IPS-18a (cell line): ENCODE results near the gene TBPL2.

Experiments
- H3K27ac ChIP-seq: one replicate; pipeline ENCODE4 v1.5.1; 2013; ENCODE audit warnings: low read length
- H3K27me3 ChIP-seq: one replicate; pipeline ENCODE4 v1.6.1; 2013; ENCODE audit warnings: mild to moderate bottlenecking, low read length; ENCODE audit not compliant: control insufficient read depth, insufficient read depth
- H3K36me3 ChIP-seq: one replicate; pipeline ENCODE4 v1.6.1; 2013; ENCODE audit warnings: low read depth, low read length; ENCODE audit not compliant: control insufficient read depth
- H3K4me1 ChIP-seq: one replicate; pipeline ENCODE4 v1.6.1; 2013; ENCODE audit warnings: low read depth, low read length; ENCODE audit not compliant: control insufficient read depth
- H3K4me3 ChIP-seq: one replicate; pipeline ENCODE4 v1.5.1; 2013; ENCODE audit warnings: low read length
- H3K9ac ChIP-seq: one replicate; pipeline ENCODE4 v1.6.1; 2013; ENCODE audit warnings: mild to moderate bottlenecking, low read length, moderate library complexity
- H3K9me3 ChIP-seq: one replicate; pipeline ENCODE4 v1.6.1; 2013; ENCODE audit warnings: low read depth, low read length; ENCODE audit not compliant: control insufficient read depth

Gene TBPL2

DNA sequence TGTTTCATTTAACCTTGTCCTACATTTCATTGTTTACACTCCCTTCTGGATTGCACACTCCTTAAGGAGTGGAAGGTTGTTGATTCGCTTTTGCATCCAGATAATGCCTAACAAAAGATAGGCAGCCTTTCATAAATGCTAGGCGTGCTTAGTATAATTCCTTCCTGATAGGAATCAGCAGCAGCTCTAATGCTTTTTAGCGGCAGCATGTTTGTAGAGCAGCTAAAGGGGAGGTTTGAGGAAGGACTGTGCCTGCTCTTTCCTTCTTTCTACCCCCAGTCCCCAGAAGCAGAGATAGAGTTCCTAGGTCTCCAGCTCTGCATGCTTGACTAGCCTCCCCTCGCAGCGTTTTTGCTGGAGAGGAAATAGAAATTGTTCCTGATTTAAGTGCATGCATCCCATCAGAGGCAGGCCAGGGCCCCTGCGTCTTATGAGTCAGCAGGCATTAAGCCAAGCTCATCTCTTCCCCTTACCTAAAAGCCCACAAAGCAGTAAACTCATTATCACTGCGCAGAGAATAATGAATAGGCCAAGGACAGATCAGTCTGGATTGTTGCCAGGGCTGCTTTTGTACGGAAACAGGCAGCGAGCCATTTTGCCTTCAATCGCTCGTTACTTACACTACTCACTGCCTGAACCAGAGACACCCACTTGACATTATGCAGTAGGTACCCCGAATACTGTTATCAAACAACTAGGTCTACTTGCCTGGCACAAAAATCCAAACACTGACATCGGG lies 14.0 kb upstream of the TBPL2 start:
- Histone ChIP-seq H3K9me3 (no peaks in the 10 kb centered on the region), H3K4me1 (no peaks in the 10 kb centered on the region), H3K36me3 (no peaks in the 10 kb centered on the region), H3K9ac (no peak overlapping the region), H3K27ac (no peak overlapping the region), H3K27me3 (no peaks in the 10 kb centered on the region), H3K4me3 (no peak overlapping the region)

DNA sequence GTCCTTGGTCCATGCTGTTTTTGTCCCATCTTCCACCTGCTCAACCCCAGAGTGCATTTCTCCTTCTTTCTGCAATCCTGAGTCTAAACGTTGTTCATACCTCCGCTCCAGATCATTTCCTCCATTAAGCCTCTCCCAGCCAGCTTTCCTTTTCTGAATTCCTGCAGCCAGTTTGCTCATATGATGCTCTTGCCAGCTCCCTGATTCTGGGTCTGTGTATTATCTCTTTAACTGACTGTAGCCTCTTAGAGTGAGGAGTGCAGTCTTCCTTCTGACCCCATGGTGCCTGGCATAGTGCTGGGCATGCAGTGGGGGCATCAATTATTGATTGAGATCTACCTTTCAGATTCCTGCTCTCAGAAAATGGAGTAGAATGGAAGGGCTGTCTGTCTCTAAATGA lies 11.5 kb upstream of the TBPL2 start:
- no peak overlapping the region for H3K9ac ChIP-seq
- H3K27ac ChIP-seq = no peak overlapping the region
- H3K36me3 ChIP-seq = no peaks in the 10 kb centered on the region
- H3K4me3 ChIP-seq = no peak overlapping the region
- H3K9me3 ChIP-seq = no peaks in the 10 kb centered on the region
- no peaks in the 10 kb centered on the region for H3K4me1 ChIP-seq
- H3K27me3 ChIP-seq = no peaks in the 10 kb centered on the region

DNA sequence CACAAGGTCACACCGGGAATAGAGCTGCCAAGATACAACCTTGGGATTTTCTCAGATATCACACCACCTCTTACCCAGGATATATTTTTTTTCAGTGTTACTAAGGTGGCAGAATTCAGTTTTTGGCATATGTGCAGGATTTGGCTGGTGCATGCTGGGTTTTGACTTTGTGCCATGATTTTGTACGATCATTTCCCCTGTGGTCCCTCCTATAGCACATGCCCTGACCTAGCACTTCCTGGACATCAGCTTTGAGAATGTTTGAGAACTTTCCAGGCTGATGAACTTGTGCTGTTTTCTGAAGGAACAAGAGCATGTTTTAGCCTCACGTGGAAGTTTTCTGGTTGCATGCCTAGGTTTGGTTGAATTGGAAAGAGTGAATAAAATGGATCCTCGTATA lies 11.0 kb upstream of the TBPL2 start:
- Histone ChIP-seq H3K27ac (no peak overlapping the region), H3K4me1 (no peaks in the 10 kb centered on the region), H3K9ac (no peak overlapping the region), H3K36me3 (no peaks in the 10 kb centered on the region), H3K9me3 (no peaks in the 10 kb centered on the region), H3K27me3 (no peaks in the 10 kb centered on the region), H3K4me3 (no peak overlapping the region)

DNA sequence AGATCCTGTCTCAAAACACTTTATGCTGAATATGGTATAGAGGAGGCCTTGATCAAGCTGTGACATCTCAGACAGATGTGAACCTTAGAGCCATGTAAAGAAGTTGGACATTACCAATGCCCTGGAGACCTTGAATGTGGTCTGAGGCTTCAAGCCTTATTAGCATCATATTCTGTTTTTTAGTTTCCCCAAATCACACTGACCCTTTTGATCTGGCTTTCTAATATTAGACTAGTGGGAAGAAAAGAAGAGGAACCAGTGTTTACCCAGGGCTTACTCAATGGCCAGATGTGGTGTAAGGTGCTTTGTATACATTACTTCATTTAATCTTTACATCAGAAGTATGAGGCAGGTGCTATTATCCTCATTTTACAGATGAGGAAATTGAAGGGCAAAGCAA lies 10.6 kb upstream of the TBPL2 start:
- Histone ChIP-seq H3K9ac (no peak overlapping the region), H3K4me3 (no peak overlapping the region), H3K36me3 (no peaks in the 10 kb centered on the region), H3K27me3 (no peaks in the 10 kb centered on the region), H3K4me1 (no peaks in the 10 kb centered on the region), H3K9me3 (no peaks in the 10 kb centered on the region), H3K27ac (no peak overlapping the region)

DNA sequence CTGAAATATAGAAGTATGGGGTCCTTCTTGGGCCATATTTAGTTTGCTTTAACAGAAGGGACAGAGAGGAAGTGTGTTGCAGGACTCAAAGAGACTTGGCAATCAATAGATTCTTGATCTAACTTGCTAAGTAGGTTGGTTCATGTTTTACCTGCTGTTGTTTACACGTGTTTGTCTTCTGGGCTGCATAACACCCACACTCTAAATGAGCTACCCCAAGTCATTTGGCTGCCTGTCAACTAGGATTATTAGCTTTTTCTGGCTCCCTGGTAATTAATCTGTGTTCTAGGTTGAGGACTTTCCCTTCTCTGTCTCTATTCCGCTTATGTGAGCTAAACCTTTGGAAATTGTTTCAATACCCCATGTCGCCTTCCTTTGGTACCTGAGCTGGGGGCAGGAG lies 10.1 kb upstream of the TBPL2 start:
- Histone ChIP-seq H3K27me3 (no peaks in the 10 kb centered on the region), H3K4me3 (no peak overlapping the region), H3K4me1 (no peaks in the 10 kb centered on the region), H3K36me3 (no peaks in the 10 kb centered on the region), H3K9me3 (no peaks in the 10 kb centered on the region), H3K27ac (no peak overlapping the region), H3K9ac (no peak overlapping the region)

DNA sequence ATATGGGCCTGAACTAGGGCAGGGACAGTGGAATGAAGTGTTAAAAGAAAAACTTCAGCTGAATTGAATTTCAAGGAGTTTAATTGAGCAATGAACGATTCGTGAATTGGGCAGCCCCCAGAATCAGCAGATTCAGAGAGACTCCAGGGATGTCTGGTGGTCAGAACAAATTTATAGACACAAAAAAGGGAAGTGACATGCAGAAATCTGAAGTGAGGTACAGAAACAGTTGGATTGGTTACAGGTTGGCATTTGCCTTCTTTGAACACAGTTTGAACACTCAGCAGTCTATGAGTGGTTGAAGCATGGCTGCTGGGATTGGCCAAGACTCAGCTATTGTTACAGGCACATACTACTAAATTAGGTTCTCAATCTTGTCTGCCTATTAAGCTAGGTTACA lies 9.7 kb upstream of the TBPL2 start:
- Histone ChIP-seq H3K36me3 (no peaks in the 10 kb centered on the region), H3K4me3 (no peak overlapping the region), H3K9ac (no peak overlapping the region), H3K27ac (no peak overlapping the region), H3K9me3 (no peaks in the 10 kb centered on the region), H3K27me3 (no peaks in the 10 kb centered on the region), H3K4me1 (no peaks in the 10 kb centered on the region)

DNA sequence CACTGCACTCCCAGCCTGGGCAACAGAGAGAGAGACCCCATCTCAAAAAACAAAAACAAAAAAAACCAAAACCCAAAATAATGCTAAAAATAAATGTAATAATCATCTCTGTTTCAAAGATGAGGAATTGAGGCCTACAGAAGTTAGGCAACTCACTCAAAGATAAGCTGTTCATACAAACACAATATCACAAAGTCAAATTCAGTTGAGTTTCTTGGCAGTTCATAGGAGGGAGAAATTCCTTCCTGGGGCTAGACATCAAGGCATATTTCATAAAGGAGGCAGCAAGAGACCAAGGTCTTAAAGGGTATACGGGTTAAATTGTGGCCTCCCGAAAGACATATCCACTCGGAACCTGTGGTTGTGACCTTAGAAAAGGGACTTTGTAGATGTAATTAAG lies 8.7 kb upstream of the TBPL2 start:
- no peaks in the 10 kb centered on the region for H3K9me3 ChIP-seq
- H3K36me3 ChIP-seq = no peaks in the 10 kb centered on the region
- H3K27ac ChIP-seq = no peak overlapping the region
- H3K4me1 ChIP-seq = no peaks in the 10 kb centered on the region
- no peak overlapping the region for H3K4me3 ChIP-seq
- H3K9ac ChIP-seq = no peak overlapping the region
- no peaks in the 10 kb centered on the region for H3K27me3 ChIP-seq

DNA sequence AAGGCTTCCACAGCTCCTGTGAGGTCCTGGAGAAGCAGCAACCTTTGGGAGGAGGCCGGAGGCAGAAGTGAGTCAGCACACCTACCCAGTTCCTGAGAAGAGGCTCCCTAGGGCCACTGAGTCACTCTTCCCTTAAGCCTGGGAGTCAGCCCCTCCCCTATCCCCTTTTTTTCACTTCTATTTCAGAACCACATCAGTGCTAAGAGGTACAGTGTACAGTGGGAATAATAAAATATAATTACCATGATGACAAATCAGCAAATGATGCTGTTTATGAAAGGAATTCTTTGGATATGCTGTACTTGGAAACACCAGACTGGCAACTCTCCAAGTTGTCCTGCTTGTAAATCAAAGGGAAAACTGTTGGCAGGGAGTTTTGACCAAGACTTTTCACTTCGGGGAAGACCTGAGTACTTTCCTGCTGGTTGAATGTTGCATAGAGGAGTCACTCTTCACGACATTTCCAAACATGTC lies 7.8 kb upstream of the TBPL2 start:
- H3K27ac ChIP-seq = no peak overlapping the region
- no peaks in the 10 kb centered on the region for H3K9me3 ChIP-seq
- H3K36me3 ChIP-seq = no peaks in the 10 kb centered on the region
- H3K4me3 ChIP-seq = no peak overlapping the region
- H3K9ac ChIP-seq = no peak overlapping the region
- no peaks in the 10 kb centered on the region for H3K4me1 ChIP-seq
- H3K27me3 ChIP-seq = no peaks in the 10 kb centered on the region

DNA sequence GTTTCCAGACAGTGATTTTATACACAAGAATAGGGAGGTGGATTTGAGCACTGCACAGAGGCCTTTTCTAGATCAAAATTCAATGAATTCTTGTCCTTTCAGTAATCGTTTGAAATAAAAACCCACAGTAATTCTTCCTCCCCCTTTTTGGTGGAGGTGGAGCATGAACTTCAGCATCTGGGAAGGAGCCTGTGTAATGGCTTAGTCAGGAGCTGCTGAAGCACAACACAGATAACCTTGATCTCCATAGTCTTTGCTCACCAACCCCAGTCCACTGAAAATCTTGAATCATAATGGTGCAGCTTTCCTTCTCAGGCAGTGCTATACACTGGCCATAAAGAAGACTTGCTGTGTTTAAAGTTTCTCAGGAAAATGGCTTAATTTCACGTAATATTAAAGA lies 6.4 kb upstream of the TBPL2 start:
- no peak overlapping the region for H3K27ac ChIP-seq
- H3K27me3 ChIP-seq = no peaks in the 10 kb centered on the region
- H3K4me1 ChIP-seq = no peaks in the 10 kb centered on the region
- no peaks in the 10 kb centered on the region for H3K9me3 ChIP-seq
- no peaks in the 10 kb centered on the region for H3K36me3 ChIP-seq
- H3K4me3 ChIP-seq = no peak overlapping the region
- H3K9ac ChIP-seq = no peak overlapping the region

DNA sequence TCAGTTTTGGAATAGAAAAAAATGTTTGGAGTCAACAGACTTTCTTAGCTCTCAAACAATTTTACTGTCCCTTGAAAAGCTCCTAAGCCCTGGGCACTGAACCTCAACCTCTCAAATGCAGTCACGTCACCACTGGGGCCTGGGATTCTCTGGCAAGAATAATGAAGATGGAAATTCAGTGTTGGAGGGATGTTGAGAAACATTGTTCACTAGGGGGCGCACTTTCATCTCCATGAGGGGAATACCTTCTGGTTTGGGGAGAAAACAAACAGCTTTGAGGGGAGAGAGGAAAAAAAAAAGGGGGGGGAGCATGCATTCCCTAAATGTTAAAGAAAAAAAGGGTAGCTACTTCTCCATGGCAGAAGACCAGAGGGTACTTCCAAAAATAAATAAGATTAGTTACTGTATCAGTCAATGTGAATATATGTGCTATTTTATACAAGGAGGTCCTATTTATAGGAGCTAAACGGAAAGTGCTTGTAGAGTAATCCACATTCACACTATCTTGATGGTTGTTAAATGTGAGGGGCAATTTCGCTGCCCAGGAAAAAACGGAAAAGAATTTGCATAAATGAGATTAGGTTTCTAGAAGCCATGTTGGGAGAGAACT lies 5.8 kb upstream of the TBPL2 start:
- Histone ChIP-seq H3K27ac (no peak overlapping the region), H3K36me3 (no peaks in the 10 kb centered on the region), H3K4me3 (no peak overlapping the region), H3K4me1 (no peaks in the 10 kb centered on the region), H3K9me3 (no peaks in the 10 kb centered on the region), H3K27me3 (no peaks in the 10 kb centered on the region), H3K9ac (no peak overlapping the region)

DNA sequence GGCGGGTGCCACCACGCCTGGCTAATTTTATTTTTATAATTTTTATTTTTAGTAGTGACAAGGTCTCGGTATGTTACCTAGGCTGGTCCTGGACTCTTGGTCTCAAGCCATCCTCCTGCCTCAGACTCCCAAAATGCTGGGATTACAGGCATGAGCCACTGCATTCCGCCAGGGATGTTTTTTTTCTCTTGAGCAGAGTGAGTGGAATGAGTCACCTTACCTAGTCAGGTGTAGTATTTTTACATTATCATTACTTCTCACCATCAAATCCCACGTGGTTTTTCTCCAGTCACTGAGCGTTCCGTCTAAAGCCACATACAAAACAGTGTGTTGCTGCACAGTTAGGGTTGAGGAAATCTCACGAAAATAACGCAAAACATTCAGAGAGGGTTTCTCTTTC lies 870 bp upstream of the TBPL2 start:
- H3K9me3 ChIP-seq = no peaks in the 10 kb centered on the region
- H3K4me3 ChIP-seq = no peak overlapping the region
- H3K36me3 ChIP-seq = no peaks in the 10 kb centered on the region
- H3K27me3 ChIP-seq = no peaks in the 10 kb centered on the region
- no peak overlapping the region for H3K27ac ChIP-seq
- H3K9ac ChIP-seq = no peak overlapping the region
- no peaks in the 10 kb centered on the region for H3K4me1 ChIP-seq

DNA sequence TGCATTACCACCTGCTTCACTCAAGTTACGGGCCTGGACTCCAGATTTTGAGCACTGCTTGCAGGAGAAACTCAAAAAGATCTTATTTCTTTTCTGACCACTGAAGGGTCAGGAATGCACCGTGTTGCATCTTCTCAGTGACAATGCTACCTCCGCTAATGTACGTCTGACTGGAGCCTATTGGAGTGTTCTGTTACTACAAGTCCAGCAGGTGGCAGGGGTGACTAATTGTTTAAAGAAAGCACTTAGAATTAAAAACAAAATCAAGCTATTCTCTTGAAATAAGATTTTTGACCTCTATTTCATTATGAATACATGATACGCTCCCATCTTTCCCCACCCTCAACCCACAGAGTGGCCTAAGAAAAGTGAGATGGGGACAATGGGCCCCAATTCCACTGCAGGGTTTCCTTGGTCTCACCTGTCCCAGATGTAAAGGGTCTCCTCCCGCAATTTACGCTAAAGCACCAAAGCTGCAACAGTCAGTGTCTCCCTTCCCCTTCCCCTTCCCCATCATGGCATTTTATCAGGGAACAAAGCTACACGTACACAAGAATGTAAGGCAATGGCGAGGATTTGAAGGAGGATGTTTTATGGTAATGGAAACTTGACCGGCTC lies 2.2 kb downstream of the TBPL2 start:
- Histone ChIP-seq H3K4me3 (no peak overlapping the region), H3K9ac (no peak overlapping the region), H3K4me1 (no peaks in the 10 kb centered on the region), H3K9me3 (no peaks in the 10 kb centered on the region), H3K36me3 (no peaks in the 10 kb centered on the region), H3K27ac (no peak overlapping the region), H3K27me3 (no peaks in the 10 kb centered on the region)
